ENCODE data around the gene ANKMY1. TPM values are rescaled to one million over a fixed set of nuclear protein-coding genes. Genes with fewer than 3 reads are reported as not detected.
A peak's percentile ranks its signal among the peaks of the same experiment; 100 is the strongest.

The ANKMY1 gene
- total and polyA plus RNA-seq, 2 donors = 6.6 to 10.3 TPM

DNA sequence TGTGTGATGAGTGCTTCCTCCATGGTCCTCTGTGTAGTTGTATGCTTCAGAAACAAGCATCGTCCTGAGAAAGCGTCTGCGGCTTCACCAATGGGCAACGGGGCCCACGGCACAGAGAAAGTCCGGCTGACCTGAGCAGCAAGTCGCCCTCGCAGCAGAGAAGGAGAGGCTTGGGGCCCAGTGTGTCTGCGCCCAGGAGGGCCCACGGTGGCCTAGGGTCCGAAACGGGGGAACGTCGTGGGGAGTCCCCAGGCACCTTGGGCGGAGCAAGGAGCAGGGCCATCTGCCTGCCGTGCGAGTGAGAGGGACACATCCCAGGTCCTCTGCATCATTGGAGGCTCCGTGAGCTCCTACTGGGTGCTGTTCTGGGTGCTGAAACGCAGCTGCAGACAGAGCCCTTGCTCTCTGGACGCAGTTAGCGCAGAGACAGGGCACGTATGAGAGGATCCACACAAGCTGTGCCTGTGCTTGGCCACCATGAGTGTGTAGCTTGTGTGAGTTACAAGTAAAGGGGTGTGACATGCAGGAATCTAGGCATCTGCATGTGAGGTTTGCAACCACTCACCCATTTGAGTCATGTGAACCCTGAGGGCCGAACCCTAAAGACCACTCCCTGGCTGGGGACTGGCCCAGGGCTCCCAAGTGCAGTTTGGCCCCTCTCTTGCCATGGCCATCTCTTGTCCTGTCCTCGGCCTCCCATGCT, 111.7 kb downstream of the ANKMY1 start:
- H3K9me3 ChIP-seq (ENCODE audit: control insufficient read depth in 2 of 2, insufficient read depth in 1 of 2, low read length in 1 of 2) = peaks cover 0 to 1% of the 10 kb centered on the region in 2 donors
- no peak for DNase-seq (ENCODE audit: low read depth in 6 of 9, low spot score in 9 of 9)
- WGBS = 82% methylated on average over 24 of the region's 24 CpGs

DNA sequence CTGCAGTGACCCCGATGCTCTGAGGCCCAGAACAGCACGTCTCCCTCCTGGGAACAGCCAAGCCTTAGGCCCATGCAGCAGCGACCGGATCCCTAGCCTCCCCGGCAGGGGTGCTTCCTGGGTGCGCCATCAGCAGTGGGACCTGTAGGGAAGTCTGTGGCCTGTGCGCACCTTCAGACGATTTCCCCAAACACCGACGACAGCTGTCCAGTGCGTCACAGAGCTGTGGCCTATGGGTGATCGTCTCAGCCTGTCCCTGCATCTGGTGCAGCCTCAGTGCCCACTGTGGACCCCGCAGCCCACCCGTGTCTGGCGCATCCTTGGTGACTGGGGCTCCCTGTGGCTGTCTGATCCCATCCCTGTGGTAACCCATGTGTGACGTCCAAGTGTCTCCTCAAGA, 113.3 kb downstream of the ANKMY1 start:
- peaks cover 0 to 10% of the 10 kb centered on the region in 2 donors for H3K27me3 ChIP-seq (ENCODE audit: control insufficient read depth in 2 of 2, insufficient read depth in 1 of 2, low read length in 1 of 2)
- peaks cover 0 to 4% of the 10 kb centered on the region in 2 donors for H3K4me1 ChIP-seq (ENCODE audit: control insufficient read depth in 2 of 2, insufficient read depth in 2 of 2, low read length in 2 of 2)
- no peak overlapping the region for H3K27ac ChIP-seq (ENCODE audit: low read depth in 1 of 2, low read length in 1 of 2)
- H3K9me3 ChIP-seq (ENCODE audit: control insufficient read depth in 2 of 2, insufficient read depth in 1 of 2, low read length in 1 of 2) = peaks cover 0 to 1% of the 10 kb centered on the region in 2 donors
- H3K36me3 ChIP-seq (ENCODE audit: control insufficient read depth in 2 of 2, insufficient read depth in 2 of 2, low read length in 1 of 2) = no peaks in the 10 kb centered on the region
- H3K4me3 ChIP-seq (ENCODE audit: low read length in 2 of 2) = no peak overlapping the region
- WGBS = 95% methylated on average over 16 of the region's 16 CpGs
- no peak for DNase-seq (ENCODE audit: low read depth in 6 of 9, low spot score in 9 of 9)

More for the DNA sequence above, 111.7 kb downstream of the ANKMY1 start:
- Histone ChIP-seq H3K36me3 (ENCODE audit: control insufficient read depth in 2 of 2, insufficient read depth in 2 of 2, low read length in 1 of 2) (no peaks in the 10 kb centered on the region), H3K27ac (ENCODE audit: low read depth in 1 of 2, low read length in 1 of 2) (no peak overlapping the region), H3K27me3 (ENCODE audit: control insufficient read depth in 2 of 2, insufficient read depth in 1 of 2, low read length in 1 of 2) (peaks cover 6 to 25% of the 10 kb centered on the region in 2 donors), H3K4me3 (ENCODE audit: low read length in 2 of 2) (no peak overlapping the region), H3K4me1 (ENCODE audit: control insufficient read depth in 2 of 2, insufficient read depth in 2 of 2, low read length in 2 of 2) (peaks cover 0 to 10% of the 10 kb centered on the region in 2 donors)

- Histone ChIP-seq H3K36me3 (ENCODE audit: control insufficient read depth in 2 of 2, insufficient read depth in 2 of 2, low read length in 1 of 2) (no peaks in the 10 kb centered on the region), H3K9me3 (ENCODE audit: control insufficient read depth in 2 of 2, insufficient read depth in 1 of 2, low read length in 1 of 2) (peaks cover 0 to 1% of the 10 kb centered on the region in 2 donors), H3K4me1 (ENCODE audit: control insufficient read depth in 2 of 2, insufficient read depth in 2 of 2, low read length in 2 of 2) (peaks cover 0 to 4% of the 10 kb centered on the region in 2 donors), H3K27ac (ENCODE audit: low read depth in 1 of 2, low read length in 1 of 2) (peak overlapping the region in 1 of 2 donors; percentile 8), H3K27me3 (ENCODE audit: control insufficient read depth in 2 of 2, insufficient read depth in 1 of 2, low read length in 1 of 2) (peaks cover 1 to 6% of the 10 kb centered on the region in 2 donors), H3K4me3 (ENCODE audit: low read length in 2 of 2) (no peak overlapping the region)
- 95% methylated on average over 17 of the region's 17 CpGs for WGBS
- no peak for DNase-seq (ENCODE audit: low read depth in 6 of 9, low spot score in 9 of 9)
Measured at GRCh38 chr2:240443891-240444301, 113.9 kb downstream of the ANKMY1 start.

GRCh38 chr2:240442891-240443715, 114.7 kb downstream of the ANKMY1 start:
- Histone ChIP-seq H3K4me1 (ENCODE audit: control insufficient read depth in 2 of 2, insufficient read depth in 2 of 2, low read length in 2 of 2) (peaks cover 0 to 5% of the 10 kb centered on the region in 2 donors), H3K4me3 (ENCODE audit: low read length in 2 of 2) (no peak overlapping the region), H3K9me3 (ENCODE audit: control insufficient read depth in 2 of 2, insufficient read depth in 1 of 2, low read length in 1 of 2) (peaks cover 0 to 1% of the 10 kb centered on the region in 2 donors), H3K27ac (ENCODE audit: low read depth in 1 of 2, low read length in 1 of 2) (no peak overlapping the region), H3K36me3 (ENCODE audit: control insufficient read depth in 2 of 2, insufficient read depth in 2 of 2, low read length in 1 of 2) (no peaks in the 10 kb centered on the region), H3K27me3 (ENCODE audit: control insufficient read depth in 2 of 2, insufficient read depth in 1 of 2, low read length in 1 of 2) (peaks cover 4 to 7% of the 10 kb centered on the region in 2 donors)
- DNase-seq (ENCODE audit: low read depth in 6 of 9, low spot score in 9 of 9) = no peak
- 96% methylated on average over 25 of the region's 25 CpGs for WGBS

DNA sequence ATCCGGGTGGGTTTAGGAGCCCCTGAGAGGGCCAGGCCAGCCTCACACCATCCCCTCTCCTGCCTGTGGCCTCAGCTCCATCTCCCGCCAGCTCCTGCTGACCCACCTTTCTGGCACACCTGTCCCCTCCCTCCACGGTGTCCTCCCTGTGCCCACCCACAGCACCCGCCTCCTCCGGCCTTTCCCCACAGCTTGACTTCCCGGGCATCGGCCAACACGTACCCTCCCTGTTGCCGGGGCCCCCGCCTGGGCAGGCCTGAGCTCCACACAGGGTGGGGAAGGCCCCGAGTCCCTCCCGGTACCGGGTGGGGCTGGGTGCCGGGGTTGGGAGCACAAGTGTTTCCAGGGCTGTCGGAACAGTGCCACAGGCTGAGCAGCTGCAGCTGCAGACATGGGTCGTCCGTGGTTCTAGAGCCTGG, 115.8 kb downstream of the ANKMY1 start:
- Histone ChIP-seq H3K27me3 (ENCODE audit: control insufficient read depth in 2 of 2, insufficient read depth in 1 of 2, low read length in 1 of 2) (peaks cover 15 to 18% of the 10 kb centered on the region in 2 donors), H3K36me3 (ENCODE audit: control insufficient read depth in 2 of 2, insufficient read depth in 2 of 2, low read length in 1 of 2) (no peaks in the 10 kb centered on the region), H3K27ac (ENCODE audit: low read depth in 1 of 2, low read length in 1 of 2) (peak overlapping the region in 1 of 2 donors; percentile 26), H3K4me3 (ENCODE audit: low read length in 2 of 2) (no peak overlapping the region), H3K4me1 (ENCODE audit: control insufficient read depth in 2 of 2, insufficient read depth in 2 of 2, low read length in 2 of 2) (peaks cover 0 to 8% of the 10 kb centered on the region in 2 donors), H3K9me3 (ENCODE audit: control insufficient read depth in 2 of 2, insufficient read depth in 1 of 2, low read length in 1 of 2) (peaks cover 0 to 1% of the 10 kb centered on the region in 2 donors)
- no peak for DNase-seq (ENCODE audit: low read depth in 6 of 9, low spot score in 9 of 9)
- WGBS = 93% methylated on average over 17 of the region's 17 CpGs

GRCh38 chr2:240441326-240441992, 116.3 kb downstream of the ANKMY1 start:
- Histone ChIP-seq H3K9me3 (ENCODE audit: control insufficient read depth in 2 of 2, insufficient read depth in 1 of 2, low read length in 1 of 2) (peaks cover 0 to 1% of the 10 kb centered on the region in 2 donors), H3K4me3 (ENCODE audit: low read length in 2 of 2) (no peak overlapping the region), H3K36me3 (ENCODE audit: control insufficient read depth in 2 of 2, insufficient read depth in 2 of 2, low read length in 1 of 2) (no peaks in the 10 kb centered on the region), H3K4me1 (ENCODE audit: control insufficient read depth in 2 of 2, insufficient read depth in 2 of 2, low read length in 2 of 2) (peaks cover 3 to 10% of the 10 kb centered on the region in 2 donors), H3K27ac (ENCODE audit: low read depth in 1 of 2, low read length in 1 of 2) (peak overlapping the region; percentile 43 to 78), H3K27me3 (ENCODE audit: control insufficient read depth in 2 of 2, insufficient read depth in 1 of 2, low read length in 1 of 2) (peaks cover 20 to 21% of the 10 kb centered on the region in 2 donors)
- no peak for DNase-seq (ENCODE audit: low read depth in 6 of 9, low spot score in 9 of 9)
- WGBS = 92% methylated on average over 27 of the region's 27 CpGs

- no peak overlapping the region for H3K4me3 ChIP-seq (ENCODE audit: low read length in 2 of 2)
- no peak for DNase-seq (ENCODE audit: low read depth in 6 of 9, low spot score in 9 of 9)
Measured at GRCh38 chr2:240440704-240441320, 117.0 kb downstream of the ANKMY1 start.

DNA sequence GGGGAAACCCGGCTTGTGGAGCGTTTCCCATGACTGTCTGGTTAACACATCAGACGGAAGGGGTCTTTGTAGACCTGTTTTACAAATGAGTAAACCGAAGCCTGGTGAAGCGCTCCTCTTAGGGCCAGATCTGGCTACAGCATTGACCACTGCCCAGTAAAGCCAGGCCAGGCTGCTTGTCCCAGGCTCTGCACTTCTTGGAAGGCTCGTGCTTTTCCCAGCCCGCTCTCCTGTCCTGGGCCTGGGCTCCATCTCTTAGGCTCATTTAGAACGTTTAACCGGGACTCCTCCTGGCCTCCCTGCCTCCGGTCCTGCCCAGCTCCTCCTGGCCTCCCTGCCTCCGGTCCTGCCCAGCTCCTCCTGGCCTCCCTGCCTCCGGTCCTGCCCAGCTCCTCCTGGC, 117.5 kb downstream of the ANKMY1 start:
- Histone ChIP-seq H3K4me1 (ENCODE audit: control insufficient read depth in 2 of 2, insufficient read depth in 2 of 2, low read length in 2 of 2) (peaks cover 7 to 11% of the 10 kb centered on the region in 2 donors), H3K27me3 (ENCODE audit: control insufficient read depth in 2 of 2, insufficient read depth in 1 of 2, low read length in 1 of 2) (peaks cover 29 to 30% of the 10 kb centered on the region in 2 donors), H3K9me3 (ENCODE audit: control insufficient read depth in 2 of 2, insufficient read depth in 1 of 2, low read length in 1 of 2) (peaks cover 0 to 1% of the 10 kb centered on the region in 2 donors), H3K36me3 (ENCODE audit: control insufficient read depth in 2 of 2, insufficient read depth in 2 of 2, low read length in 1 of 2) (no peaks in the 10 kb centered on the region), H3K27ac (ENCODE audit: low read depth in 1 of 2, low read length in 1 of 2) (no peak overlapping the region), H3K4me3 (ENCODE audit: low read length in 2 of 2) (no peak overlapping the region)
- 95% methylated on average over 11 of the region's 12 CpGs for whole genome bisulfite sequencing
- DNase-seq (ENCODE audit: low read depth in 6 of 9, low spot score in 9 of 9) = no peak

More at GRCh38 chr2:240440704-240441320, 117.0 kb downstream of the ANKMY1 start:
- Histone ChIP-seq H3K9me3 (ENCODE audit: control insufficient read depth in 2 of 2, insufficient read depth in 1 of 2, low read length in 1 of 2) (peaks cover 0 to 1% of the 10 kb centered on the region in 2 donors), H3K27ac (ENCODE audit: low read depth in 1 of 2, low read length in 1 of 2) (peak overlapping the region; percentile 43 to 78), H3K4me1 (ENCODE audit: control insufficient read depth in 2 of 2, insufficient read depth in 2 of 2, low read length in 2 of 2) (peaks cover 7 to 11% of the 10 kb centered on the region in 2 donors), H3K27me3 (ENCODE audit: control insufficient read depth in 2 of 2, insufficient read depth in 1 of 2, low read length in 1 of 2) (peaks cover 26 to 27% of the 10 kb centered on the region in 2 donors), H3K36me3 (ENCODE audit: control insufficient read depth in 2 of 2, insufficient read depth in 2 of 2, low read length in 1 of 2) (no peaks in the 10 kb centered on the region)
- WGBS = 94% methylated on average over 17 of the region's 18 CpGs
